A673 (cell line): ENCODE measurements around the gene P4HB. TPM values are rescaled to one million over a fixed set of nuclear protein-coding genes. Genes with fewer than 3 reads are reported as not detected.

Experiments
- BruUV-seq: library from RNA; stranded (reverse); fragments of 400-500 nt; replicated peaks from 2 replicates; lab custom pipeline; 2021; lab: Mats Ljungman, UMichigan
- CTCF ChIA-PET: fragments of 300-600 bp; sonication (Branson Sonifier 250); formaldehyde crosslinking; loops from one replicate; lab custom pipeline; 2022; ENCODE audit warnings: antibody characterized with exemption; lab: Charles Lee
- POLR2A ChIA-PET: fragments of 300-600 bp; sonication (Branson Sonifier 250); formaldehyde crosslinking; loops from one replicate; lab custom pipeline; 2022; ENCODE audit warnings: antibody characterized with exemption; ENCODE audit not compliant: low non-redundant PET; lab: Charles Lee
- DNase-seq: peaks from one replicate; pipeline ENCODE4 v3.0.0-alpha.2; 2015; ENCODE audit warnings: low spot score
- H3K27ac ChIP-seq: fragments of 200-600 bp; sonication (generic); 2 replicates; pipeline ENCODE4 v1.5.1; 2016; ENCODE audit warnings: mixed run types, low read depth, mild to moderate bottlenecking, mixed read lengths, antibody characterized with exemption, low read length; ENCODE audit not compliant: poor library complexity, severe bottlenecking
- H3K27me3 ChIP-seq: fragments of 200-600 bp; sonication (generic); replicated peaks from 2 replicates; pipeline ENCODE4 v1.6.1; 2017; ENCODE audit warnings: mixed run types, low read depth, mild to moderate bottlenecking, mixed read lengths, antibody characterized with exemption, low read length; ENCODE audit not compliant: insufficient read depth, poor library complexity
- H3K36me3 ChIP-seq: fragments of 200-600 bp; sonication (generic); 2 replicates; pipeline ENCODE4 v1.6.1; 2016; ENCODE audit warnings: mixed run types, mild to moderate bottlenecking, mixed read lengths, antibody characterized with exemption, low read length; ENCODE audit not compliant: insufficient read depth, poor library complexity, severe bottlenecking
- H3K4me1 ChIP-seq: fragments of 200-600 bp; sonication (generic); 2 replicates; pipeline ENCODE4 v1.6.1; 2017; ENCODE audit warnings: mixed run types, mild to moderate bottlenecking, mixed read lengths, antibody characterized with exemption, low read length; ENCODE audit not compliant: insufficient read depth, poor library complexity, severe bottlenecking
- H3K4me3 ChIP-seq: fragments of 200-600 bp; sonication (generic); 2 replicates; pipeline ENCODE4 v1.5.1; 2016; ENCODE audit warnings: low read depth, mixed run types, mild to moderate bottlenecking, mixed read lengths, low read length; ENCODE audit not compliant: poor library complexity, severe bottlenecking
- H3K9me3 ChIP-seq: fragments of 200-600 bp; sonication (generic); 2 replicates; pipeline ENCODE4 v1.6.1; 2016; ENCODE audit warnings: mixed run types, low read depth, mild to moderate bottlenecking, mixed read lengths, antibody characterized with exemption, low read length; ENCODE audit not compliant: poor library complexity, severe bottlenecking
- EZH2 ChIP-seq: fragments of 200-600 bp; sonication (generic); IDR thresholded peaks from 2 replicates; pipeline ENCODE4 v1.6.1; 2017; ENCODE audit warnings: borderline replicate concordance, low read depth, mild to moderate bottlenecking, mixed read lengths, antibody characterized with exemption, low read length; ENCODE audit not compliant: poor library complexity, severe bottlenecking
- intact Hi-C: fragments of 100-400 bp; cut with micrococcal nuclease; formaldehyde crosslinking; loops from one replicate; pipeline ENCODE4 v1.10.0; 2022; ENCODE audit not compliant: unreplicated experiment
- total RNA-seq: library from RNA; stranded (reverse); gene quantifications from 2 replicates; pipeline ENCODE4 v1.2.3, GENCODE V29; 2021
- TF ChIP-seq, protein P1 (sequence below): fragments of 300-800, 200-600 bp; sonication (generic); conservative IDR thresholded peaks from 2 replicates; pipeline ENCODE4 v1.5.1; 2017; ENCODE audit warnings: low read depth, mild to moderate bottlenecking, antibody characterized with exemption, low read length, moderate library complexity, mixed read lengths

P4HB gene
- total RNA-seq, 1 experiment from 2014 or later, result 503 TPM

DNA sequence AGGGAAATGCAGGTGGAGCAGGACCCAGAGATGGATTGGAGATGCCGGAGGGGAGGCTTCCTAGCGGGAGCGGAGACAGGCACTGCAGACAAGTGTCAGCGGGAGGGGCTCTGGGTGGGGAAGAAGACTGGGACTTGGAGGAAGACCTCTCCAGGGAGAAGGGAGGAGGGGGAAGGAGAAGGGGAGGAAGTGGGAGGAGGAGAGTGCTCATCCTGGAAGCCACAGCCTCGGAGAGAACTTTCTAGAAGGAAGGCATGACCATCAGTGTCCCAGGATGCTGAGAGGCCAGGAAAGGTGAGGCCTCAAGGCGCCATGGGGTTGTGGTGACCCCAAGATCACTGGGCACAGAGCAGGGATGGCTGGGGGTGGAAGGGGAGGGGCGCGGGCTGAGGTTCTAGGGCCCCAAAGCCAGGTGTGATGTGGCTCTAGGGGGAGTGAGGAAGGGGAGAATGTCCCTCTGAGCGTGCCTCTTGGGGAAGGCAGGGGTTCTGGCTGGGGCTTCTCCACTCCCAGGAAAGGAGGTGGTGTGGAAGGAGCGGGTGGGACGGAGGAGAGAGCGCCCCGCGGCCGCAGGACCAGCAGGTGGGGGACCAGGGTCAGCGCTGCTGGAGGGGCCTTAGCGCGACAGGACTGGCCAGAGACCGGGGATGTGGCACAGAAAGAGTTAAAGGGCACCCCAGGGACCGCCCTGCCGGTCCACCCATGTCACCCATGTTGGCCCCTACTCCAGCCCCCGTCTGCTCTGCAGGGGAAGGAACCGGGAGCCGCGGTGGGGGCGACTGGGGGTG, 57.3 kb downstream of the P4HB start:
- intact Hi-C loops, result no loop called here
- TF ChIP-seq EZH2, result no peak
- TF ChIP-seq, protein P1, sequence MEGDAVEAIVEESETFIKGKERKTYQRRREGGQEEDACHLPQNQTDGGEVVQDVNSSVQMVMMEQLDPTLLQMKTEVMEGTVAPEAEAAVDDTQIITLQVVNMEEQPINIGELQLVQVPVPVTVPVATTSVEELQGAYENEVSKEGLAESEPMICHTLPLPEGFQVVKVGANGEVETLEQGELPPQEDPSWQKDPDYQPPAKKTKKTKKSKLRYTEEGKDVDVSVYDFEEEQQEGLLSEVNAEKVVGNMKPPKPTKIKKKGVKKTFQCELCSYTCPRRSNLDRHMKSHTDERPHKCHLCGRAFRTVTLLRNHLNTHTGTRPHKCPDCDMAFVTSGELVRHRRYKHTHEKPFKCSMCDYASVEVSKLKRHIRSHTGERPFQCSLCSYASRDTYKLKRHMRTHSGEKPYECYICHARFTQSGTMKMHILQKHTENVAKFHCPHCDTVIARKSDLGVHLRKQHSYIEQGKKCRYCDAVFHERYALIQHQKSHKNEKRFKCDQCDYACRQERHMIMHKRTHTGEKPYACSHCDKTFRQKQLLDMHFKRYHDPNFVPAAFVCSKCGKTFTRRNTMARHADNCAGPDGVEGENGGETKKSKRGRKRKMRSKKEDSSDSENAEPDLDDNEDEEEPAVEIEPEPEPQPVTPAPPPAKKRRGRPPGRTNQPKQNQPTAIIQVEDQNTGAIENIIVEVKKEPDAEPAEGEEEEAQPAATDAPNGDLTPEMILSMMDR, result no peak
- DNase-seq, result no peak
- no peaks in the 10 kb centered on the region for H3K36me3 ChIP-seq
- no peaks in the 10 kb centered on the region for H3K4me1 ChIP-seq
- BruUV-seq, result no TSS peak
- CTCF ChIA-PET, result no interaction called here
- no peaks in the 10 kb centered on the region for H3K9me3 ChIP-seq
- H3K4me3 ChIP-seq, result no peak overlapping the region
- peaks cover 85% of the 10 kb centered on the region for H3K27me3 ChIP-seq
- no peak overlapping the region for H3K27ac ChIP-seq
- POLR2A ChIA-PET, result no interaction called here

DNA sequence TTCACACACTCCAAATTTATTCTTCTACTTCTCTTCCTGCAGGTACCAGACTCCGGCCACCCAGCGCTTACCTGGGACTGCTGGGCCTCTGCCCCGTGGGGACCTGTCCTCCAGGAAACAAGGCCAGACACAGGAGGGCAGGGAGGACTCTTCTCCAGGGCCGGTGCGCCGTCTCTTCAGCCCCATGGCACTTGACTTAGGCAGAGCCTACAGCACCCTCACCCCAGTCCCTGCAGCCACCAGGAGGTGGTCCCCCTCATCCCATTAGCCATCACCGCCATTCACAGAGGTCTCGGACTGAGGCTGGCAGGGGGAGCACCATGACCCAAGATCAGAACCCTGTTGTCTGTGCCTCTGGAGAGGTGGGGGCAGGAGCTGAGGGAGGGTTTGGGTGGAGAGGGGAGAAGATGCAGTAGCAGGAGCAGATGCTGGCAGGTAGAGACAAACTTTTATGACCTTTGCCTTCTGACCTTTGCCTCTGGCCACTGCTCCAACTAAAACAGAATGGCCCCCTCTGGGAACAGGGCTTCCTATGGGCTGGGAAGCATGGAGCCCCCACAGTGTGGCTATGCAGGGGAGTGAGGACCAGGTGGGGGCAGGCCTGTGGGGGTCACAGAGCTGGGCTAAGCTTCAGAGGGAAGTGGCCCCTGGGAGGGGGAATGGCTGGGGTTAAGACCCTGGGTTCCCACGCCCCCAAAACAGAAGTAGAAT, 58.1 kb downstream of the P4HB start:
- ChIA-PET CTCF (no interaction called here), POLR2A (no interaction called here)
- H3K4me3 ChIP-seq, result no peak overlapping the region
- intact Hi-C loops, result no loop called here
- no peak for TF ChIP-seq EZH2
- TF ChIP-seq, protein P1, result no peak
- peaks cover 76% of the 10 kb centered on the region for H3K27me3 ChIP-seq
- no peaks in the 10 kb centered on the region for H3K36me3 ChIP-seq
- no peaks in the 10 kb centered on the region for H3K4me1 ChIP-seq
- DNase-seq, result no peak
- BruUV-seq, result no TSS peak
- H3K9me3 ChIP-seq, result no peaks in the 10 kb centered on the region
- H3K27ac ChIP-seq, result no peak overlapping the region

DNA sequence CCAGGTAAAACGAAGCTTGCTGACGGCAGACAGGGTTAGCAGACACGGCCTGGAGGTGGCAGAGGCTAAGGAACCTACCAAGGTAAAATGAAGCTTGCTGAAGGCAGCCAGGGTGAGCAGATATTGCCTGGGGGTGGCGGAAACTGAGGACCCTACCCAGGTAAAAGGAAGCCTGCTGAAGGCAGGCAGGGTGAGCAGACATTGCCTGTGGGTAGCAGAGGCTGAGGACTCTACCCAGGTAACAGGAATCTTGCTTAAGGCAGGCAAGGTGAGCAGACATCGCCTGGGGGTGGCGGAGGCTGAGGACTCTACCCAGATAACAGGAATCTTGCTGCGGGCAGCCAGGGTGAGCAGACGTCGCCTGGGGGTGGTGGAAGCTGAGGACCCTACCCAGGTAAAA, 59.0 kb downstream of the P4HB start:
- POLR2A ChIA-PET, result interaction anchor here (0.5 kb wide), 1 partner anchor 54 kb away, joined by 4 read pairs; no protein-coding TSS in a partner anchor
- no peaks in the 10 kb centered on the region for H3K36me3 ChIP-seq
- no TSS peak for BruUV-seq

More for the DNA sequence above, 59.0 kb downstream of the P4HB start:
- no peak for DNase-seq
- intact Hi-C loops, result no loop called here
- TF ChIP-seq, protein P1, result no peak
- TF ChIP-seq EZH2, result no peak
- H3K9me3 ChIP-seq, result no peaks in the 10 kb centered on the region
- CTCF ChIA-PET, result no interaction called here
- peaks cover 67% of the 10 kb centered on the region for H3K27me3 ChIP-seq
- H3K4me1 ChIP-seq, result no peaks in the 10 kb centered on the region
- H3K4me3 ChIP-seq, result no peak overlapping the region
- no peak overlapping the region for H3K27ac ChIP-seq
